ENCODE data around the gene ATP5ME.
"Not testable (repeated sequence)": the region's sequence is repeated elsewhere in the genome, so short reads cannot be mapped to it uniquely, and the experiment has no call there.

Gene ATP5ME

DNA sequence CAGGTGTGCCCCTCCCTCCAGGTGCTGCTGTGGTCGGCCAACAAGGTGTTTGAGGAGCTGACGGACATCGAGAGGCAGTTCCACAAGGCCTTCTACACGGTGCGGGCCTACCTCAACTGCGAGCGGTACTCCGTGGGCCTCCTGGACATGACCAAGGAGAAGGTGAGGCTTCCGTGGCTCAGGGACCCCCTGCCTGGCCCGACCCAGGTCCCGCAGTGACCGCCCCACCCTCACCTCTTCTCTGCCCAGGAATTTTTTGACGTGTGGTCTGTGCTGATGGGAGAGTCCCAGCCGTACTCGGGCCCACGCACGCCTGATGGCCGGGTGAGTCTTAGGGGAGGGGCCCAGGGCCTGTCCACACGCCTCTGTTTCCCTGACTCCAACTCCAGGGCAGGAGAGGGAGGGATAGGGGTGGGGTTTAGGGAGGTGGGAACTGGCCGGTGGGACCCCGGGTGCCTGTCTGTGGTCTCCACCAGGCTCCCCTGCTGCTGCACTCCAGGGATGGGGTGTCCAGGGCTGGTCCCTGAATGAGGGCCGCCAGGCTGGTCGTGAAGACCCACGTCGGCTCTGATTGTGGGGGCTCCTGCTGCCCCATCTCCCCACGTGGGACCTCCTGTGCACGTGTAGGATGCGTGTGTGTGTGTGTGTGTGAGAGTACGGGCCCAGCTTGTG lies 20.1 kb downstream of the ATP5ME start:
- DNase-seq: no peak

DNA sequence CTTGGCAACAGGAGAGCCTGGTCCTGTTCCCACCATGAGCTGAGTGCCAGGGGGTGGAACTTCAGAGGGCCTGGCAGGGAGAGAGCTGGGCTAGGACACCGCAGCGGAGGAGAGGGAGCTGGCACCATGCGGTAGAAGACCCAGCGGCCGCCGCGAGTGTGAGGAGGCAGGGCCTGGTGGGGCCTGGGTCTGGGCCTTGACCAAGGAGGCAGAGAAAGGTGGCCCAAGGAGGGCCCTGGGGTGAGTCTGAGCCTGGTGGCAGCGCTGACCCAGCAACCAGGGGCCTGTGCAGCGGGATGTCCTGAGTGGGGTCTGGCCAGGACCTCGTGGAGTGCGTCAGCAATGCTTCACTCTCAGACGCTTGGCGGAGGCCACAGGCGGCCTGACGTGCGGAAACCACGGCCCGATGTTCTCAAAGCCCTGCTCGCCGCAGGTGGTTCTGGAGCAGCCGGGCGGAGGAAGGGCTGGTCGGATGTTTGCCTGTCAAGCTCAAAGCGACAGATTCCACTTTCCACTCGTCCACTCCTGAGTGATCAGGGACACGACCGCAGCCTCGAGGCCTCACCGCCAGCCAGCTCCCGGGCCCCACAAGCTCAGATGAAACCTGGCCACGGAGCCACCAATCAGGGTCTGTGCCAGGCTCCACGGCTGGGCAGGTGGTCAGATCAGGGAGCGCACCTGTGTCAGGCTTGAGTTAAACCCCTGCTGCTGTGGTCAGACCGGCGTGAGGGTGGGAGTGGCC lies 20.8 kb downstream of the ATP5ME start:
- no peak for DNase-seq

DNA sequence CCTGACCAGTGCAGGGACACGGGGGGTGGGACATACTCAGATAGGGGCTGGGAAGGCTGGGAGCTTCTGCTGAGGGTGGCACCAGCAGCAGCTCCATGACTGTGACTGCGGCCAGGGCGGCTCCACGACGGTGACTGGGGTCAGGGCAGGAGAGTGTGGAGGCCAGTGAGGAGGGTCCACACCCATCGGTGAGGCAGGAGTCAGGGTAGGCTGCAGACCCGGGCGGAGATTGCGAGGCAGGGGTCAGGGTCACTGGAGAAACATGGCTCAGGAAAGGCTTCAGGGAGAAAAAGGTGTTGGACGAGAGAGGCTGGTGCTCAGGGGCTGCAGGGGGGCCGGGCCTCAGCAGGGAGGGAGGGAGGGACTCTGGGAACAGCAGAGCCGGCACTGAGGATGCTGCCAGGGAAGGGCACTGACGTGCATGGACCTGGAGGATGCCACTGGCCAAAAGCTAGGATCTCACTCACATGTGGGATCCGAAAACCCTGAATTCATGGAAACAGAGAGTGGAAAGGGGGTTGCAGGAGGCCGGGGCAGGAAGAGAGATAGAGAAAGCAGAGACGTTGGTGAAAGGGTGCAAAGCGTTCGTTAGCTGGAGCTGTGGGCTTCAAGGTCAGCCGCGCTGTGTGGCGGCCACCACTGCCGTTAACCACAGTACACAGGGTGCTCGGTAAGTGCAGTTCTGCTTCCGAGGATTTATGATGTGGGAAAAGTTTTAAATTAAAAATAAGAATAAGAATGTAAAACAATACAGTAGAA lies 22.0 kb downstream of the ATP5ME start:
- no peak for DNase-seq

DNA sequence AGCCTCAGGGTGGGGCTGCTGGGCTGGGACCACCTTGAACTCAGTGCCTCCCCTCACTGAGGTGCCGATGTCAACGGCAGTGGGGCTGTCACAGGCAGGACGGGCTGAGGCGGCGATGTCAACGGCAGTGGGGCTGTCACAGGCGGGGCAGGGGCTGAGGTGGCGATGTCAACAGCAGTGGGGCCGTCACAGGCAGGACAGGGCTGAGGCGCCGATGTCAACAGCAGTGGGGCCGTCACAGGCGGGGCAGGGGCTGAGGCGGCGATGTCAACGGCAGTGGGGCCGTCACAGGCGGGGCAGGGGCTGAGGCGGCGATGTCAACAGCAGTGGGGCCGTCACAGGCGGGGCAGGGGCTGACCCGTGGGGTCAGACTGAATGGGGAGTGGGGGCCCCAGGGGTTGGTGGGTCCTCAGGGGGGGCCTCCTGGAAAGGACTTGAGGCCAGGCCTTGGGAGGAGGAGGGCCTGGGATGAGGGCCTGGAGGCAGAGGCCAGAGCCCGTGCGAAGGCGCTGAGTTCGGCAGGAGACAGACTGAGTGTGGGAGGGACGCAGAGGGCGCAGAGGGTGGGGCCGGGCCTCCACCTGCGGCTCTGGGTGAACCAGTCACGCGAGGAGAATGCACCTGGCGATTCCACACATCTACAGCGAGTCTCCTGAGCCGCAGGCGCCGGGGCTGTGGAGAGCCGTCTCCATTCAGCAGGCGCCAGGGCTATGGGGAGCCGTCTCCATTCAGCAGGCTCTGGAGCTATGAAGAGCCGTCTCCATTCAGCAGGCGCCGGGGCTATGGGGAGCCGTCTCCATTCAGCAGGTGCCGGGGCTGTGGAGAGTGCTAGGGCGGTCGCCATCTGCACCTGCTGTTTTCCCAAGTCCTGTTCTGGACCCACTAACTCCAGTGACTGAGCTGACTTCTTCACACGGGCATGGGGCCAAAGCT lies 22.9 kb downstream of the ATP5ME start:
- no peak for DNase-seq

DNA sequence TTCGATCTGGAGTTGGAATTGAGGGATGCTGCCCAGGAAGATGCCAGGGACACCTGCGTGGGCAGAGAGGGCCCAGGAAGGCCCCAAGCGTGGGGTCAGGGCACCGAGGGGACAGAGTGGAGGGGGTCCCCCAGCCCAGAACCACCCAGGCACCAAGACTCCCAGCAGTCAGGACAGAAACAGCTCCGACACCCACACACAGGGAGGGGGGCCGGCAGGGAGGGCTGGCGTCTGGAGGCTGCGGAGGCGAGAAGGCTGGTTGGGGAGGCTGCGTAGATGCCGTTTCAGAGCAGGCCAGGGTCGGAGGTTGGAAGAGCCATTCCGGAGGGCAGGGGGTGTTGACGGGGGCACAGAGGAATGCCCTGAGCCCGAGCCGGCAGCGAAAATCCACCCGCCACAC lies 23.6 kb downstream of the ATP5ME start:
- DNase-seq: no peak

DNA sequence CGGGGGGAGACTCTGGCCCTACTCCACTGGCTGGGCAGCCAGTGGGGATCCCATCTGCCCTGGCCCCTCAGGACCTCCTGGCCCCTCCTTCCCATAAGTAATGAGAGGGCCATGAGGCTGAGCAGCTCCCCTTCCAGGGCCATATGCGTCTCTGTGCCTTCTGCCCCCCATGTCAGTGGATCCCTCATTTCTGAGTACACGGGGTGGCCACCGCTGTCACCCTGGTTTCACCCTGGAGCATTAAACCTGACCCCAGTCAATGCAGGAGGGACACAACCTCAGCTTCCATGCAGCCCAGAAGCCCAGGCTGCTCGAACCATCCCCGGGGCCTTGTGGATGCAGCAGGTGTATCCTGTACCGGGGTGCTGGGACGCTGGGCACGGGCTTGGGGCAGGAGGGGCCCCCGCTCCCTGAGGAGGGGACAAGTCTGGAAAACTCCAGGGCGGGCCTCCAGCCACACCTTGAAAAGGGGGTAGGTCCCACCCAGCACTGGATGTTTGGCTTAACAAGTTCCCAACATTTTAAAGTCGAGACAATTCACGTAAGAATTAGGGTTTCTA lies 24.2 kb downstream of the ATP5ME start:
- no peak for DNase-seq

DNA sequence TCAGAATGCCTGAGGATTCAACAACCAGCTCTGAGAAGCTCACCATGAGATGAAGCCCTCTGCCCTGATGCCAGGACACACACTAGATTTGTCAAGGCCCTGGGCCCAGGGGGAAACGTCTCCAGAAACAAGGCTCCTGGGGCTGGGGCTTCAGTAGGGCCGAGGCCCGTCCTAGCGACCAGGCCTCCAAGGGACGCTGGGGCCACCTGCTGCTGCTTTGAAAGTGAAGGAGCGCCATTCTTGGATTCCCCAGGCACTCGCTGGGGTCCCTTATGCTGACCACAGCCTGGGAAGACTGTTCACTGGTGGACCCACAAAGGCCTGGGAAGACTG lies 24.8 kb downstream of the ATP5ME start:
- DNase-seq: no peak

DNA sequence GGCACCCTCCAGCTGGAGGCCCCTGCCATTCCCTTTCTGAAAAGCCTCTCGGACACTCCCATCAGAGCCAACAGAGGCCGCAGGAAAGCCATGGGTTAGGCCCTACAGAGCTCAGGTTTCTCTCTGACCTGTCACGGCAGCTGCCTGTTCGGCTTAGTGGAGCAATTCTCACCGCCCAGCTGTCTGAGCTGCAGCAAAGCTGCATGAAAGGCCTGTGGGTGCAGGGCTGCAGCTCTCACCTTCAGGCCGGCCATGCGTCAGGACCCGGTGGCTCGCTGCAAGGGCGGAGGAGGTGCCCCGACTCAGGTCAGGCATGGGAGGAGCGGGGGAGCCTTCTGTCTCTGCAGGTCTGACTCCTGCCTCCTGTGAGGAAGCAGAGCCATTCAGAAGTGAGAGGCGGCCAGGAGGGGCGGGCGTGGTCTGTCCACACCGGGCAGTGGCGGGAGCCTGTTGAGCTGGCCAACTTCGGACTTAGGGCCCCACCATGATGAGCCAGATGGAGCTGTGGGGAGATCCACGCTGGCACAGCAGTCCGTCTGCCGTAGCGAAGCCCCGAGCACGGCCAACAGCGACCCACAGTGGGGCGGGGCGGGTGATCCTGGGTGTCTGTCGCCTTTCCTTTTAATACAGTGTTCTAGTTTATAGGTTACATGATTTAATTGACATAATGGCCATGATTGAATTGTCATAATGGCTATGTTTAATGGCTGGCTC lies 25.3 kb downstream of the ATP5ME start:
- DNase-seq: no peak

DNA sequence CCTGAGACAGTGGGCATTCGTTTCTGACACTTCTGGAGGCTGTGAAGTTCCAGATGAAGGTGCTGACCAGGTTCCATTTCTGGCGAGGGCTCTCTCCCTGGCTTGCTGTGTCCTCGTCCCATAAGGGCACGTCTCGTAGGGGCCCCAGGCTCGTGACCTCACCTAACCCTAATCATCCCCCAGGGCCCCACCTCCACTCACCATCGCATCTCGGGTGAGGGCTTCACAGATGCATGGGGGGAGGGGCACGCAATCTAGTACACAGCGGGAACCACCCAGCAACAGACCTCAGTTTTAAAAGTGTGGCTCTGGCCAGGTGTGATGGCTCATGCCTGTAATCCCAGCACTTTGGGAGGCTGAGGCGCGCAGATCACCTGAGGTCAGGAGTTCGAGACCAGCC lies 26.6 kb downstream of the ATP5ME start:
- no peak for DNase-seq

DNA sequence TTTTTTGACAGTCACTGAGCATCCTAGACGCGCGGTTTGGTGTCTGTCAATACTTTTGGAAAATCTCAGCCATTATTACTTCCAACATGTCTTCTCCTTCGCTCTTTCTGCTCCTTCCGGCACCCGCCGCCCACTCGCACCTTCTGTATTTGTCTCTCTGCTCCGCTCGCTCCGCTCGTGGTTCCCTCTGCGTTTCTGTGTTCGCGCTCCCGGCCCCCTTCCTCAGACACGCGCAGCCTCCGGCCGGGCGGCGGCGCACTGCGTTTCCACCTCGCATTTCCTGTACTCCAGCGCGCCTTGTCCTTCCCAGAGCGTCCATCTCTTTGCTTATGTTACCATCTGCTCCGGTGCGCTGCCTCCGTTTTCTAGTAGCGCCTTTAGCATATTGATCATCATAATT lies 27.6 kb downstream of the ATP5ME start:
- DNase-seq: peak; percentile 33

DNA sequence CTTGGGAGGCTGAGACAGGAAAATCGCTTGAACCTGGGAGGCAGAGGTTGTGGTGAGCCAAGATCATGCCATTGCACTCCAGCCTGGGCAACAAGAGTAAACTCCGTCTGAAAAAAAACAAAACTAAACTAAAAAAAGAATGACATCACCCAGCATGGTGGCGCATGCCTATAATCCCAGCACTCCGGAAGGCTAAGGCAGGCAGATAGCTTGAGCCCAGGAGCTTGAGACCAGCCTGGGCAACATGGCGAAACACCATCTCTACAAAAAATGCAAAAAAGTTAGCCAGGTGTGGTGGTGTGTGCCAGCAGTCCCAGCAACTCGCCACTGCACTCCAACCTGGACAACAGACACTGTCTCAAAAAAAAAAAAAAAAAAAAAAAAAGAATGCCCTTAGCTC lies 31.7 kb downstream of the ATP5ME start:
- DNase-seq: not testable (repeated sequence)

DNA sequence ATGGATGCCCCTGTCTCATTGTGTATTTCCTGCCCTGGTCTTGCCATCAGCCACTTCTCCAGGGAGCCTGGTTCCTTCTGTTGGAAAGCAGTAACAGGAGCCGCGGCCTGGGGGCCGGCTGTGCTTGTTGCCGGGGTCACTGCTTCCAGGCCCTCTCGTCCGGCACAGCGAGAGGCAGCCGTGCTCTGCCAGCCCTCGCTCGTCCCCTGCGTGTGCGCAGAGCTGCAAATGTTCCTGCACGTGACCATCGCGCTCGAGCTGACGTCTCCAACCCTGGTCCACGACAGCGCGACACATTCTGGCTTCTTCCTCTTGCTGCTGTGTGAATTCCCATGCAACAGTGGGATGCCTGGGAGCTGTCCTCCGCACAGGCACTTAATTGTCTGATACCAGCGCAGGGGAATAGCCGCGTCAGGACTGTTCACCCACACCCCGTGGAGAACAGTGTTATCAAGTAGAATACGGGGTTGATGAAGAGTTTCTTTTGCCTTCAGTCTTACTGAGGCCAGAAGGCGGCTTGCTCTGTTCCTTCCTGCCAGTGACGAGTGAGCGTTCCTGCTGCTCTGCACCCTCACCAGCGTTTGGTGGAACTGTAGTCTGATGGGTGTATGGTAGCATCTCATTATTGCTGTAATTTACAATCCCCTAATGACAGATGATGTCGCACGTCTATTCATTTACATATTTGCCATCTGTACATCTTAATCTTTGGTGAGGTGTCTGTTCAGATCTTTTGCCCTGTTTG lies 36.4 kb downstream of the ATP5ME start:
- no peak for DNase-seq

DNA sequence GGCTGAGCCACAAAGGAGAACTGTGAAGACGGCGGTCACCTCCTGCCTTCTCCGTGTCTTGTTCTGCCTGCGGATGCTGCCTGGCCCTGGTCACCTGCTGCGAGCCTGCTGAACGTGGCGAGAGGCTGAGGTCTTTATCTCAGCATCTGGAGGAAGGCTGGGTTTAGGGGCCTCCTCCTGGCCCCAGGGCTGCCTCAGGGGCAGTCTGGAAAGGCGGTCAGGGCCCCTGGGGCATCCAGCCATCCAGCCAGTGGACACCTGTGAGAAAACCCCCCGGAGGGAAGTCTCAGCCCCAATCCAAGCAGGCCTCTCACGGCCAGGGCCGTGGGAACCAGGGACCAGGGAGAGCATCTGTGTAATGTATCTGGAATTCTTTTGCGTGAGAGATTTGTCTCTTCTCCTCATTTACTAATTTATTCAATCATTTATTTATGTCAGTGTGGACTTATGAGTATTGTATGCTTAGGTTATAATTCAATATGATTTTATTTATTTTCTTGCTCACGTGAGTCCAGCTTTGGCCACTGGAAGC lies 37.4 kb downstream of the ATP5ME start:
- no peak for DNase-seq

DNA sequence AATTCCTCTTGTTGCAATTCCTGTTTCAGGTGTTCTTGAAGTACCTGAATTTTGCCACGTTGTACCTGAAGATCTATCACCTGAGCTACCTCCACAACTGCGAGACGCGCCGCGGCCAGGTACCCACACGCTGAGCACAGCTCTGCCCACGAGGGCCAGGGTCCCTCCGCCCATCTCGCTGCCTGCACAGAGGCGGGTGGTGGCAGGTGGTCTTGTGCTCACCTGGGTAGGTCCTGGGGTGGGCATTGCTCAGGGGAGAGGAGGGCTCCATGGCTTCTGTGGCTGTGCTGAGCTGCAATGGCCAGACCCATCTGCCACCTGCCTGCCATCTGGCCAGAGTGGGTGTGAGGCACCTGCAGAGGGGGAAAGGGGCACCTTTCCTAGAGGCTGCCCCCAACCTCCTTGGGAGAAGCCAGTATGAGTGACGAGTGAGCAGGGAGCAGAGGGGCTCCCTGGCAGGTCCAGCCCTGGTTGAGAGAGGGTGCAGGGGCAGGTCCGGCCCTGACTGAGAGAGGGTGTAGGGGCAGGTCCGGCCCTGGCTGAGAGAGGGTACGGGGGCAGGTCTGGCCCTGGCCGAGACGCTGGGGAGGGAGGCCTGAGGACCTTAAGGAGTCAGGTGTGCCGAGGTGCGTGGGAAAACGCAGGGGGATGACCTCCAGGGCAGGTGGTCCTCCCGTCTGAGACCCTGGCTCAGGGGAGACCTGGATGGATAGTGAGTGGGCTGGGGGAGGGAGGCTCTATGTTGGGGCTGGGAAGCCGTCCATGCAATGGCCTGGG lies 38.0 kb downstream of the ATP5ME start:
- no peak for DNase-seq

DNA sequence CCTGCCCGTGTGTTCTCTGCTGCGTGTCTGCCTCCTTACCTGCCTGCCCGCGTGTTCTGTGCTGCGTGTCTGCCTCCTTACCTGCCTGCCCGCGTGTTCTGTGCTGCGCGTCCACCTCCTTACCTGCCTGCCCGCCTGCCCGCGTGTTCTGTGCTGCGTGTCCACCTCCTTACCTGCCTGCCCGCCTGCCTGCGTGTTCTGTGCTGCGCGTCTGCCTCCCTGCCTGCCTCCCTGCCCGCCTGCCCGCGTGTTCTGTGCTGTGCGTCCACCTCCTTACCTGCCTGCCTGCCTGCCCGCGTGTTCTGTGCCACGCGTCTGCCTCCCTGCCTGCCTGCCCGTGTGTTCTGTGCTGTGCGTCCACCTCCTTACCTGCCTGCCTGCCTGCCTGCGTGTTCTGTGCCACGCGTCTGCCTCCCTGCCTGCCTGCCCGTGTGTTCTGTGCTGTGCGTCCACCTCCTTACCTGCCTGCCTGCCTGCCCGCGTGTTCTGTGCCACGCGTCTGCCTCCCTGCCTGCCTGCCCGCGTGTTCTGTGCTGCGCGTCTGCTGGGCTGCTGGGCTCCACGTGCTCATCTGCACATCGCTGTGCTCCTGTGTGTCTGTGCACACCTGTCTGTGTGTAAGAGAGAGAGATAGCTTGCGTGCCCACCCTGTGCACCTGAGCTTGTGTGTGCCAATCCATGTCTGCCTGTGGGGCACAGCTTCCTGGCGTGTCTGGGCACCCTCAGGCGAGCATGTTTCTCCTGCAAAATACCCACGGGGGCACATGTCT lies 38.8 kb downstream of the ATP5ME start:
- DNase-seq: not testable (repeated sequence)

DNA sequence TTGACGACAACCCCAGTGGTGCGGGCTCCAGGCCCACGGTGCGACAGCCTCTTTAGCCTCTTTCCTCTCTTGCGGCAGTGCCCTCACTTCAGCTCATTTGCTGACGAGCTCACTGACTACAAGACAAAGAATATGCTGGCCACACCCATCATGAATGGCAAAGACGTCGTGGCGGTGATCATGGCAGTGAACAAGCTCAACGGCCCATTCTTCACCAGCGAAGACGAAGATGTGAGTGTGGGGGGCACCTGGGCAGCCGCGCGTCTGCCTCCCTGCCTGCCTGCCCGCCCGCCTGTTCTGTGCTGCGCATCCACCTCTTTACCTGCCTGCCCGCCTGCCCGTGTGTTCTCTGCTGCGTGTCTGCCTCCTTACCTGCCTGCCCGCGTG lies 39.5 kb downstream of the ATP5ME start:
- no peak for DNase-seq

DNA sequence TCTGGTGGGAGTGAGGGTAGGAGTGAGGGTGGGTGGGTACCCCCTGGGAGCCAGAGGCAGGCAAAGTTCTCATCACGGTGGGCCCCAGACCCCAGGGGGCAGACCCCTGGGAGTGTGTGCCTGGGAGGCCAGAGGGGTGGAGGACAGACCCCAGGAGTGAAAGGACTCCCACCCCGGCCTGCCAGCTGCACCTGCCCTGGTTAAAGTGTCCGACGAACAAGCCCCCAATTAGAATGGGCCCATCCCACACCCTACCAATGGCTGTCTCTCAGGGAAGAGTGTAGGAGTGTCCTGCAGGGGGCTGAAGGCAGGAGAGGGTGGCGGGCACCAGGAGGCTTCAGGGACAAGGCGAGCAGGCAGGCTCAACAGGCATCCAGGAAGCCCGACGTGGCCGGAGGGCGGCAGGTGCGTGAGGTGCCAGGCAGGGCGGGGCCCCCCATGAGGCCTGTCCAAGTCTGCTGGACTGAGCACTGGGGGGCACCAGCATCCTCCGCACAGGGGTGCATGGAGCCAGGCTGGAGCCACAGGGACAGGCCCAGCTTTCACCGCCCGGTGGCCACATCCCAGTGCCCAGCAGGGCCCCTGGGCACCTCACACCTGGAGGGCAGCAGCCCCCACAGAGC lies 40.0 kb downstream of the ATP5ME start:
- DNase-seq: no peak

DNA sequence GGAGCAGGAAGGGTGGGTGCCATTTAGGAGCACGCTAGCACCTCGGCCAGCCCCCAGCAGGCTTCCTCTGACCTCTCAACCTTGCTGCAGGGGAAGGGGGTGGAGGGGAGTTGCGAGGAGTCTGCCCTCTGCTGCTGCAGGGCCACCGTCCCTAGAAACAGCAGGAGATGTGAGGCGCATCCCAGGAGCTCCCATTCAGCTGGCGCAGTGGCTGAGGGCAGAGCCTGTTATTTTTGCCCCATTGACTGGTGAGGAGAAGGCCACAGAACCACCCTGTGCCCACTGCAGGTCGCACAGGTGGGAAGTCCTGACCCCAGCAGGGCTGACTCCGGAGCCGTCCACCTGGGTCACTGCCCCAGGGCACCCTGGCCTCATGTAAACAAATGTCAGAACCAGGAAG lies 40.7 kb downstream of the ATP5ME start:
- DNase-seq: no peak

DNA sequence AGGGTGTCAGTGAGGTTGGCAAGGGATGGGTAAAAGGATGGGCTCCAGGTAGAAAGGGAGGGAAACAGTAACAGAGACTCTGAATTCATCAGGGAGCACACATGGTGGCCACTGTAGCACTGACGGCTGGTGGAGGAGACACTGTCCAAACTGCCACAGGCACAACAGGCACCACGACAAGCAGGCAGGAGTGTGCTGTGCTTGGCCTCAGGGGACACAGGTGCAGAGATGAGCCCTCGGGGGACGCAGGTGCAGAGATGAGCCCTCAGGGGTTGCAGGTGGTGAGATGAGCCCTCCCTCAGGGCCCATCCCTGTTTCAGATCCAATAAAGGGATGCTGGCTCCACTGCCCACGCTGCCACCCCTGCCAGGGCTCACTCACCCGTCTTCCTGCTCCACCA lies 41.1 kb downstream of the ATP5ME start:
- DNase-seq: no peak
